ENCODE measurements around the gene KIF1A.
"Not testable (repeated sequence)": the region's sequence is repeated elsewhere in the genome, so short reads cannot be mapped to it uniquely, and the experiment has no call there.

The KIF1A gene

DNA sequence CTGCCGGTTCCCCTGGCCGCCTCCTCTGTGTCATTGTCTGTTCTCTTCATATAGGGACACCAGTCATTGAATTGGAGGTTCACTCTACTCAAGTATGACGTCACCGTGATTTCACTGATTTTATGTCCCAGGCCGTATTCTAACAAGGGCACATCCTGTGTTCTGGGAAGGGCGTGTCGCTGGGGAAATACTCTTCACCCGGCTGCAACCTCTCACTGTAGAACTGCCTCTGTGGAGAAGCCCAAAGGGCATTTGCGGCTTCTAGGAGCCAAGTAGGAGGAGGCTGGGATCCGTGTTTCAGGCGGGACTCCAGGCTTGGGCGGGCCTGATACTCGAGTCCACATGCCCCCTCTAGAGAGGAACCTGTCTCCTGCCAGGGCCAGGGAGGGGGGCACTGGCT lies 123.5 kb downstream of the KIF1A start:
- not testable (repeated sequence) for H3K4me3 ChIP-seq (ENCODE audit: control insufficient read depth, low read depth, low read length); DNase-seq (ENCODE audit: low read depth)

DNA sequence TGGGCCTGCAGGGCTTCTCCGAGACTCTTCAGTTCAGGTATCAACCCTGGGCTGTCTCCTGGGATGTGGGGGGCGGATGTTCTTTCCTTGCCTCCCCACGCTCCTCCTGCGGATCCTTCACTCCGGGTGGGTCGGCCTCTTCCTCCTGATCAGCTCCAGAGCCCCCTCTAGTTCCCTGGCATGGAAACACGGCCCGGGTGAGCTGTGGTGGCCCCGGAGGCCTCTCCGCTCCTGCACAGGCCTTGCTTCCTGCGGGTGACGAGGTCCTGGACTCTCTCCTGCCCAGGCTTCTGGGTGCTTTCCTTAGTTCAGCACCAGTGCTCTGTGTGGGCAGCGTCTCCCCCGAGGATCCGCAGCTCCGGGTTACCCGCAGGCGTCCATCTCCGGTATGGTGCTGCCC lies 124.4 kb downstream of the KIF1A start:
- H3K4me3 ChIP-seq (ENCODE audit: control insufficient read depth, low read depth, low read length); DNase-seq (ENCODE audit: low read depth): not testable (repeated sequence)

DNA sequence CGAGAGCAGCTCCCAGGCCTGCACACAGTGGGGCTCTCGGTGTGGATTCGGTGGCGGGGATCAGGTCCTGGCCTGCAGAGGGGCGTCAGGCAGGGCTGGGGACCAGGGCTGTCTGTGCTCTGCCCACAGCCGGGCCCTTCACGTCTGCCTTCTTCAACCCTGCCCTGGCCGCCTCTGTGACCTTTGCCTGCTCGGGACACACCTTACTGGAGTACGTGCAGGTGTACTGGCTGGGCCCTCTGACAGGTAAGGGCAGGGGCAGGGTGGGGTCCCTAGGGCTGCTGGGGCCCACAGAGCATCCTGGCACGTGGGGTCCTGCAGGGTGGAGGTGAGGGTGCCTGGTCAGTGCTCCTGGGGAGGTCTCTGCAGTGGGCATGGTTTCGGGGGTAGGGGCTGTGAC lies 125.7 kb downstream of the KIF1A start:
- H3K4me3 ChIP-seq (ENCODE audit: control insufficient read depth, low read depth, low read length); DNase-seq (ENCODE audit: low read depth): not testable (repeated sequence)

DNA sequence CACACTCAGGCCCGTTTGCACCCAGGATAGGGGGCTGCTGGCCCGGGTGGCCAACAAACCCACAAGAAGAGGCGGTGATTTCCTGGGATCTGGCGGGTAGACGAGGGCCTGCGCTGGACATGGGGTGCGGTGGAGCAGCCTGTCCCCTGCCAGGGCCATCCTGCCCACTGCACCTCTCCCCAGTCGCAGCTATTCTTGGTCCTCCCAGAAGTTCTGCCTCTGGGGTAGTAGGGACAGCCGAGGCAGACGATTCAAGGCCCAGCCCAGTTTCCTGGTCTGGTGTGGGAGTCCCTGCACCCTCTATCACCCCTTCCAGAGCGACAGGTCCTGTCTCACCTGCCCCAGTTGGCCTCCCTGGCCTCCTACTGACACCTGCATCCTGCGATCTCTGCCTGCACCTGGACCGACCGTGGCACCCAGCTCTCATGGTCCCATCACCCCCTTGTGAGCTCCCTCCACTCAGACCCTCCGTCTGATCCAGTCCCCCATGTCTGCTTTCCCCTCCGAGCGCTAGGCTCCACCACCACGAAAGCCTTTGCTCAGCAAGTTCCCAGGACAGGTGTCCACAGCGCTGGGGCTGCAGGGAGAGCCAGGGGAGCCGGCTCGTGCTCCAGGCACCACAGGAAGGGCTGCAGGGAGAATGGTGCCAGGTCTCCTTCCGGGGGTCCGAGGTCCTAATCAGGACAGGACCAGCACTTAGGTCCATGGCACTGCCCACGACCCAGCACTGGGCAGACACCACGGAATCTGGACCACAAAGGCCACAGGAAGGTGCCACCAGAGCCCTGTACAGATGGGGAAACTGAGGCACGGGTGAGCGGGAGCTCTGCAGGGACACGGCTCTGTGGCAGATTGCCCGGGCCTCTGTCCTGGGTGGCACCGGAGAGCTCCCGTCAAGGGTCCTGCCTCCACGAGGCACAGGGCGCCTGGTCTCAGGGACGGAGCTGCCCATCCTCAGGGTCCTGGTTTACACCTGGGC lies 127.1 kb downstream of the KIF1A start:
- H3K4me3 ChIP-seq (ENCODE audit: control insufficient read depth, low read depth, low read length); DNase-seq (ENCODE audit: low read depth): not testable (repeated sequence)

- not testable (repeated sequence) for DNase-seq (ENCODE audit: low read depth); H3K4me3 ChIP-seq (ENCODE audit: control insufficient read depth, low read depth, low read length)
These were observed 128.2 kb downstream of the KIF1A start, which contains the start of gene AQP12A for GRCh38 chr2:240691631-240692420. Gene AQP12A (plus strand): TSS chr2:240691866. CDS start chr2:240691914, 48 bp downstream.

DNA sequence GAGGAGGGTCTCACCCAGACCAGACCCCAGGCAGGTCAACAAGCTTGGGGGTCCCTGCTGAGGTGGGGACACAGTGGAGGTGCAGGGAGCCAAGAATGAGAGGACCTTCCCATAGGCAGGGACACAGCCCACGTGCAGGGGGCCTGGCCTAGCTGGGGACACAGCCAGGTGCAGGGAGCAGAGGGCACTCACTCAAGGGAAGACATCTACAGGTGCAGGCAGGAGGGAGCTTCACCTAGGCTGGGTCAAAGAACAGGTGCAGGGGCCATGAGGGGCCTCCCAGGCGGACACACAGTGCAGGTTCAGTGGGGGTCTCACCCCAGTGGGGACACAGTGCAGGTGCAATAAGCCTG lies 129.0 kb downstream of the KIF1A start:
- DNase-seq (ENCODE audit: low read depth); H3K4me3 ChIP-seq (ENCODE audit: control insufficient read depth, low read depth, low read length): not testable (repeated sequence)

GRCh38 chr2:240690421-240691074 lies 129.5 kb downstream of the KIF1A start:
- not testable (repeated sequence) for DNase-seq (ENCODE audit: low read depth); H3K4me3 ChIP-seq (ENCODE audit: control insufficient read depth, low read depth, low read length)

- H3K4me3 ChIP-seq (ENCODE audit: control insufficient read depth, low read depth, low read length) = no peak overlapping the region
- DNase-seq (ENCODE audit: low read depth) = no peak
- TF ChIP-seq, protein P1, sequence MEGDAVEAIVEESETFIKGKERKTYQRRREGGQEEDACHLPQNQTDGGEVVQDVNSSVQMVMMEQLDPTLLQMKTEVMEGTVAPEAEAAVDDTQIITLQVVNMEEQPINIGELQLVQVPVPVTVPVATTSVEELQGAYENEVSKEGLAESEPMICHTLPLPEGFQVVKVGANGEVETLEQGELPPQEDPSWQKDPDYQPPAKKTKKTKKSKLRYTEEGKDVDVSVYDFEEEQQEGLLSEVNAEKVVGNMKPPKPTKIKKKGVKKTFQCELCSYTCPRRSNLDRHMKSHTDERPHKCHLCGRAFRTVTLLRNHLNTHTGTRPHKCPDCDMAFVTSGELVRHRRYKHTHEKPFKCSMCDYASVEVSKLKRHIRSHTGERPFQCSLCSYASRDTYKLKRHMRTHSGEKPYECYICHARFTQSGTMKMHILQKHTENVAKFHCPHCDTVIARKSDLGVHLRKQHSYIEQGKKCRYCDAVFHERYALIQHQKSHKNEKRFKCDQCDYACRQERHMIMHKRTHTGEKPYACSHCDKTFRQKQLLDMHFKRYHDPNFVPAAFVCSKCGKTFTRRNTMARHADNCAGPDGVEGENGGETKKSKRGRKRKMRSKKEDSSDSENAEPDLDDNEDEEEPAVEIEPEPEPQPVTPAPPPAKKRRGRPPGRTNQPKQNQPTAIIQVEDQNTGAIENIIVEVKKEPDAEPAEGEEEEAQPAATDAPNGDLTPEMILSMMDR (conservative IDR thresholded peaks at IDR 0.05; ENCODE audit: control insufficient read depth, insufficient read depth, low read depth, low read length) = no peak
These were observed 130.0 kb downstream of the KIF1A start for GRCh38 chr2:240689975-240690374.

DNA sequence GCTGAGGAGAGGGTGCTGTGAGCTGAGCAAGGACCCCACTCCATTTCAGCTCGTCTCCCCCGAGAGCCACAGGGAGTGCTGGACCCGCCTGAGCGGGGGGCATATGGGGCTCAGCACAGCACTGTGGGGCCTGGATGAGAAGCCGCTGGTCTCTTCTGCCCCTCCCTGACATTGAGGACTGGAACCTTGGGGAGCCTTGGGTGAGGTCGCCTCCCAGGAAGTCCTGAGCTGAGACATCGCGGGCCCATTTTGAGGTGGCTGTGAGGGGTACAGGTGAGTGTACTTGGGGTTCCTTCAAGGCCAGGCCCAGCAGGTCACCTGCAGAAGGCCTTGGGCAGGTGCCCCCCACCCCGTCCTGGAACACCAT lies 131.5 kb downstream of the KIF1A start:
- no peak overlapping the region for H3K4me3 ChIP-seq (ENCODE audit: control insufficient read depth, low read depth, low read length)
- TF ChIP-seq, protein P1 (conservative IDR thresholded peaks at IDR 0.05; ENCODE audit: control insufficient read depth, insufficient read depth, low read depth, low read length) = no peak
- DNase-seq (ENCODE audit: low read depth) = no peak

DNA sequence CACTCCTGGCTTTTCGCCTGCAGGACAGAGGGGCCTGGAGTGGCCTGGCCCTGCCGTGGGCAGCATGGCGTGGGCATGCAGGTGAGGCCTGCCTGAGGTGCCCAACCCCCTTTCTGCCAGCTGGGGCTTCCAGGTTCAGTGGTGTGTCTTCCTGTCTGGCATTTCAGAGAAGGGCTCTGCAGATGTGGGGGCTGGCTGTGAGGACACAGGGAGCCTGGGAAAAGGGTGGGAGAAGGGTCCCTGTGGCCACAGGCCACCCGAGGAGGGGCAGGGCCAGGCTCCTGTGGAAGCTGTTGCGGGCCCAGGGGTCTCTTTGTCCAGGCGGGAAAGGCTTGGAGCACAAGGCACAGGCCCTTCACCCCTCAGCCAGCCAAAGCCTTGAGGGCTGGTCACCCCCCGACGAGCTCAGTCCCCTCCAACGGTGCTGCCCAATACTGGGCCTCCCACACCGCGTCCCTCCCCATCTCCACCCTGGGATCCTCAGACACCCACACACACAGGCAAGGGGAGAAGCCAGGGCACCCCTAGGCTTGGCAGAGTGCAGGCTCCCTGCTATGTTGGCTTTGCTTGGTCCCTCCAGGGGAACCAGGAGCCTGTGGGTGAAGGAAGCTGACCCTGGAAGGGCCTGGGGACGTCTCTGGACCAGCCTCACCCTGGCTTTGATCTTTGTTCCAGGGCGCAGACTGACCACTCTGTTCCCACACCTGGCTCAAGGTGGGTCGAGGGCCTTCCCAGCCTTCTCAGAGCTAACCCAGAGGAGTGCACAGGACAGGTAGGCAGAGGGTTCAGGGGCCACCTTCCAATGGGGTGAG lies 132.1 kb downstream of the KIF1A start:
- no peak for DNase-seq (ENCODE audit: low read depth)
- no peak overlapping the region for H3K4me3 ChIP-seq (ENCODE audit: control insufficient read depth, low read depth, low read length)
- TF ChIP-seq, protein P1 (conservative IDR thresholded peaks at IDR 0.05; ENCODE audit: control insufficient read depth, insufficient read depth, low read depth, low read length) = no peak
